Measurements from ENCODE around the gene TNS3. TPM values are rescaled to one million over a fixed set of nuclear protein-coding genes. Genes with fewer than 3 reads are reported as not detected.
"Not testable (repeated sequence)": the region's sequence is repeated elsewhere in the genome, so short reads cannot be mapped to it uniquely, and the experiment has no call there.

TNS3 gene
- total RNA-seq, 4 donors from 2014 or later = 70.9 to 112 (median 98.6) TPM

- DNase-seq (ENCODE audit: low spot score) (no peak), ATAC-seq (ENCODE audit: low FRiP score) (peak; percentile 59)
- no peak for TF ChIP-seq CTCF (IDR thresholded peaks at IDR 0.05)
Measured at GRCh38 chr7:47610506-47611044, 28.7 kb upstream of the TNS3 start.

DNA sequence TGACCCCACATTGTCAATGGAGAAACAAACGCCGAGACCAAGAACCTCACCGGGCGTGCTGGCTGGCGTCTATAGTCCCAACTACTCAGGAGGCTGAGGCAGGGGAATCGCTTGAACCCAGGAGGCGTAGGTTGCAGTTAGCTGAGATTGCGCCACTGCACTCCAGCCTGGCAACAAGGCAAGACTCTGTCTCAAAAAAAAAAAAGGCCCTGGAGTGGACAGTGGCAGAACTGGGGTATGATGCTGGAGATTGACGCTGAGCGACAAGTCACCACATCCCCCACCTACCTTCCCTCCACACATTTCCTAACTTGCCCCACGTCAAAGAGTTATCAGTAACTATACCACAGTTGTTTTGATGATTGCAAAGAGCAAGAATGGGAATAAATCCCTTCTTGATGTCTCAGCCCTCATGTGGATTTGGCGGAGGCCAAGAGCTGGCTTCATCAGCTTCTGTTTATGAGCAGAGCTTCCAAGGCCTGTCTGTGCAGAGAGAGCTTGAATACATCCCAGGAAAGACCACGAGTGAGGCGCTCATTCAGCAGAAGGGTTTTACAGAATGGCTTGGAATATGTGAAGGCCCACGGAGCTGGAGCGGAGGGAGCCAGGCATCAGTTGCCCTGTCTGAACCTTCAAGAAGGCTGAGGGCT, 28.0 kb upstream of the TNS3 start:
- TF ChIP-seq CTCF (IDR thresholded peaks at IDR 0.05) = no peak
- DNase-seq (ENCODE audit: low spot score) = no peak
- peak; percentile 19 for ATAC-seq (ENCODE audit: low FRiP score)

DNA sequence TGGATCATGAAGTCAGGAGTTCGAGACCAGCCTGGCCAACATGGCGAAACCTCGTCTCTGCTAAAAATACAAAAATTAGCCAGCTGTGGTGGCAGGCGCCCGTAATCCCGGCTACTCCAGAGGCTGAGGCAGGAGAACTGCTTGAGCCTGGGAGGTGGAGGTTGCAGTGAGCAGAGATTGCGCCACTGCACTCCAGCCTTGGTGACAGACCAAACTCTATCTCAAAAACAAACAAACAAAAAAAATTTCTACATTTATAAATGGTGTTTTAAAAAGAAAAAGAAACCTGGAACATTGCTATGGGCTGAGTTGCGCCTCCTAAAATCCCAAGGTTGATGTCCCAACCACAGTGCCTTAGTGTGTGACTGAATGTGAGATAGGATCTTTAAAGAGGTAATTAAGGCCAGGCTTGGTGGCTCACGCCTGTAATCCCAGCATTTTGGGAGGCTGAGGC, 24.7 kb upstream of the TNS3 start:
- not testable (repeated sequence) for DNase-seq (ENCODE audit: low spot score); ATAC-seq (ENCODE audit: low FRiP score)

DNA sequence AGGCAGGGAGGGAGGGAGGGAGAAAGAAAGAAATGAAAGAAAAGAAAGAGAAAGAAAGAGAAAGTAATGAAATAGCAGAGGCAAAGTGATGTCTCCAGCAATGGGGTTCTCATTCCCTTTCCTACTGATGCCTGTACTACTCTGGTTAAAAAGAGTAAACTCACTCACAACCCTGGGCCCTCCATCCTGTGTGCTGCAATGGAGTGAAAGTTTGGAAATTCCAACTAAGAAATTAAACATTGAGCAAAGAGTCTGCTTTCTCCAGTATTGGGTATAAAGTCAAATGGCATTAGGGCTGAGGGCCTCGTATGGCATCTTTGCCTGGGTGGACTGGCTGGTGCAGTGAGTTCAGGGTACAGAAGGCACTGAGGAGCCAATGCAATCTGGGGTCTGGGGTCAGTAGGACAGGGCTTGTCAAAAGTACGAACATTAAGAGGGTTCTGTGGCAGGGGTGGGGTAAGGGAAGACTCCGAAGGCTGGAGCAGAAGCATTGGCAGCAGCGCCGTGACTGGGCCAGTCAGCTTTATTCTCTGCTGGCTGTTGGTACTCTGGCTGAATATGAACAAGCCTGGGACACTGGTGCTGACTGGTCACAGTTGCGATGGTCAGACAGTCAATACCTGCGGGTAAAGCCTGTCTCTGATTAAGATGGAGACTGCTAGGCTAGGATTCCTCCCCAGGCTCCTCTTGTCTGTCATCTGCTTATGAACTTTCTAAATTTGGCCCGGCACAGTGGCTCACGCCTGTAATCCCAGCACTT, 24.1 kb upstream of the TNS3 start:
- ATAC-seq (ENCODE audit: low FRiP score) = no peak

DNA sequence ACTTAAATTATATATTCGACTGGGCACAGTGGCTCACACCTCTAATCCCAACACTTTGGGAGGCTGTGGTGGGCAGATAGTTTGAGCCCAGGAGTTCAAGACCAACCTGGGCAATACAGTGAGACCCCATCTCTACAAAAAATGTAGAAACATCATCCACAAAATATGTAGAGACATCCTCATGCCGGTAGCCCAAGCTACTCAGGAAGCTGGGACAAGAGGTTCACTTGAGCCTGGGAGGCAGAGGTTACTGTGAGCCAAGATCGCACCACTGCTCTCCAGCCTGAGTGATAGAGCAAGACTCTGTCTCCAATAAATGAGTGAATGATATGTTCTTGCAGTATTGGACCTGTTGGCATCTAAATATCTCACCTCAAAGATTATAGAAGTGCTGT, 22.6 kb upstream of the TNS3 start:
- no peak for TF ChIP-seq CTCF (IDR thresholded peaks at IDR 0.05)
- DNase-seq (ENCODE audit: low spot score) (no peak), ATAC-seq (ENCODE audit: low FRiP score) (peak; percentile 25)

More for the DNA sequence above, 24.1 kb upstream of the TNS3 start:
- no peak for TF ChIP-seq CTCF (IDR thresholded peaks at IDR 0.05)
- DNase-seq (ENCODE audit: low spot score) = no peak

DNA sequence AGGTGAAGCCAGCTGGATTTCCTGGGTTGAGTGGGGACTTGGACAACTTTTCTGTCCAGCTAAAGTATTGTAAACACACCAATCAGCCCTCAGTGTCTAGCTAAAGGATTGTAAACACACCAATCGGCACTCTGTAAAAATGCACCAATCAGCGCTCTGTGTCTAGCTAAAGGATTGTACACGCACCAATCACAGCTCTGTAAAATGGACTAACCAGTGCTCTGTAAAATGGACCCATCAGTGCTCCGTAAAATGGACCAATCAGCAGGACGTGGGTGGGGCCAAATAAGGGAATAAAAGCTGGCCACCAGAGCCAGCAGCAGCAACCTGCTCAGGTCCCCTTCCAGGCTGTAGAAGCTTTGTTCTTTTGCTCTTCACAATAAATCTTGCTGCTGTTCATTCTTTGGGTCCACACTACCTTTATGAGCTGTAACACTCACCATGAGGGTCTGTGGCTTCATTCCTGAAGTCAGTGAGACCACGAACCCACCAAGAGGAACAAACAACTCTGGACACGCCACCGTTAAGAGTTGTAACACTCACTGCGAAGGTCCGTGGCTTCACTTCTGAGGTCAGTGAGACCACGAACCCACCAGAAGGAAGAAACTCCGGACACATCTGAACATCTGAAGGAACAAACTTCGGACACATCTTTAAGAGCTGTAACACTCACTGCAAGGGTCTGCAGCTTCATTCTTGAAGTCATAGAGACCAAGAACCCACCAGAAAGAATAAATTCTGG, 21.8 kb upstream of the TNS3 start:
- not testable (repeated sequence) for ATAC-seq (ENCODE audit: low FRiP score); DNase-seq (ENCODE audit: low spot score)

DNA sequence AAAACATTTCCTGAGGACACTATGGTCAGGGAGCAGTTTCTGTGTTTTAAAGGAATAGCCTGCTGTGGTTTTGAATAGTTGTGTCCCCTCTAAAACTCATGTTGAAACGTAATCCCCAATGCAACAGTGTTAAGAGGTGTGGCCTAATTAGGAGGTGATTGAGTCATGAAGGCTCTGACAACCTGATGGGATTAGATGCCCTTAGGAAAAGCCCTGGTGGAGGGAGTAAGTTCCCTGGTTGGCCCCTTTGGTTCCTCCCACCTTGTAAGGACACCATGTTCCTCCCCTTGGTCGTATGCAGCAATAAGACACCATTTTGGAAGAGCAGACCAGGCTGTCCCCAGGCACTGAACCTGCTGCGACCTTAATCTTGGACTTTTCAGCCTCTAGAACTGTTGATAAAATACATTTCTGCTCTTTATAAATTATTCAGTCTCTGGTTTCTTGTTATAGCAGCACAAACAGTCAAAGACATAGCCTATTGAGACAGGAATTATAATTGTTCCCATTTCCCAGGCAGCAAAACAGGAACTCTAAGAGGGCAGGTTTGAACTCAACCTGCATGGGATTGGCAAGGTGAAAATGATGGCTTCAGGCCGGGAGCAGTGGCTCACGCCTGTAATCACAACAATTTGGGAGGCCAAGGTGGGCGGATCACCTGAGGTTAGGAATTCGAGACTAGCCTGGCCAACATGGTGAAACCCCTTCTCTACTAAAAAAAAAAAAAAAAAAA, 20.5 kb upstream of the TNS3 start:
- no peak for TF ChIP-seq CTCF (IDR thresholded peaks at IDR 0.05)
- no peak for DNase-seq (ENCODE audit: low spot score)
- ATAC-seq (ENCODE audit: low FRiP score) = no peak

Data from omental fat pad (tissue), 4 donors.